SH-SY5Y (cell line): ENCODE results near the gene ZNF618.

Experiments used
- GATA2 ChIP-seq: IDR thresholded peaks from 2 replicates; pipeline ENCODE4 v1.6.1; 2011; ENCODE audit warnings: mild to moderate bottlenecking, low read depth, low read length
- GATA3 ChIP-seq: IDR thresholded peaks from 2 replicates; pipeline ENCODE4 v1.6.1; 2011; ENCODE audit warnings: low read depth, mild to moderate bottlenecking, low read length, moderate library complexity

DNA sequence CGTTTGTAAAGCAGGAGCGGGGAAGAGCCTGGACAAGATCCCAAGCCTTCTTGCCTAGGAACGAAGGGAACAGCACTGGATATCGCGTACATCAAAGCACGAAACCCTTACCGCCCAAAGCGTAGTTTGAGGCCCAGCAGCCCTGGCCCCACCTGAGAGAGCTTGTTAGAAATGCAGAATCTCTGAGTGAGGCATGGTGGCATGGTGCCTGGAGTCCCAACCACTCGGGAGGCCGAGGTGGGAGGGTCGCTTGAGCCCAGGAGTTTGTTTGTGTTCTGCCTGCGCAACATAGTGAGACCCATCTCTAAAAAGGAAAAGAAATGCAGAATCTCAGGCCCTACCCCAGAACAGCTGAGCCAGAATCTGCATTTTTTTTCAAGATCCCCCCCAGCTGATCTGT, 111.4 kb downstream of the ZNF618 start:
- TF ChIP-seq GATA2, result no peak
- no peak for TF ChIP-seq GATA3
